ENCODE measurements around the gene PSMG3.

PSMG3 gene

DNA sequence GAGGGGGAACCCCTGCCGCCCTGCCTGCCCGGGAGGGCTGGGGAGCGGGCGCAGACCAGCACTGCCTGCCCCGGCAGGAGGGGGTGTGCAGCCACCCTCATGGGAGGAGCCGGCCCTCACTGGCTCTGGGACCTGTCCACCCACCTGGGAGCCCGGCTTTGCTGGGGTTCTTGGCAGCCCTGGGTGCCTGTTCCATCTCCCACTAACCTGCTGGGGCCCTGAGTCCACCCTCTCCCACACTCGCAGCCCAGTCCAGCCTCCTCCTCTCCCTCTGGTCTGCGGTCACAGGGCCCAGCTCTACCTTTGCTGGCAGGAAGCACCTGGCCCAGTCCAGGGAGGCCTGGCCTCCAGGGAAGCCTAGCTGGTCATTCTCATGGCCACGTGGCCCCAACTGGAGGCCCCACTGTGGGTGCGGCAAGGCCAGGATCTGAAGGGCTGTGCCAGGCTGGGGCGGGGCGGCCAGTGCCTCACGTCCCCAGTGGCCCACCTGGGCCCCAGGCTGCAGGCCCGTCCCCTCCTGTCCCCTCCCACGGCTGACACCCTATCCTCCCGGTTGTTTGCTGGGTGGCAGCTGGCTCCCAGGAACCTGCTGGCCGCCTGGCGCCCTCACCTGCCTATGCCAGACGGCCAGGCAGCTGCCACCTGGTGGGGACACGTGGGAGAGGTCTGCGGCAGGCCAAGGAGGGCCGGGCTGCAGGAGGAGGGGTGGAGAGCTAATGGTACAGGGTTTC, 13.9 kb downstream of the PSMG3 start, which contains the start of gene TMEM184A (continued):
- TF ChIP-seq, protein P1, sequence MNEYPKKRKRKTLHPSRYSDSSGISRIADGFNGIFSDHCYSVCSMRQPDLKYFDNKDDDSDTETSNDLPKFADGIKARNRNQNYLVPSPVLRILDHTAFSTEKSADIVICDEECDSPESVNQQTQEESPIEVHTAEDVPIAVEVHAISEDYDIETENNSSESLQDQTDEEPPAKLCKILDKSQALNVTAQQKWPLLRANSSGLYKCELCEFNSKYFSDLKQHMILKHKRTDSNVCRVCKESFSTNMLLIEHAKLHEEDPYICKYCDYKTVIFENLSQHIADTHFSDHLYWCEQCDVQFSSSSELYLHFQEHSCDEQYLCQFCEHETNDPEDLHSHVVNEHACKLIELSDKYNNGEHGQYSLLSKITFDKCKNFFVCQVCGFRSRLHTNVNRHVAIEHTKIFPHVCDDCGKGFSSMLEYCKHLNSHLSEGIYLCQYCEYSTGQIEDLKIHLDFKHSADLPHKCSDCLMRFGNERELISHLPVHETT (tag by site-specific recombination; IDR thresholded peaks at IDR 0.05): no peak
- TF ChIP-seq ZNF510 (tag by site-specific recombination; IDR thresholded peaks at IDR 0.05; ENCODE audit: insufficient replicate concordance): no peak
- TF ChIP-seq GLIS2 (tag by site-specific recombination; IDR thresholded peaks at IDR 0.05): 0 out of 2 replicates have a peak, but pooled peaks have one; percentile 26
- no peak for TF ChIP-seq ZNF596 (tag by site-specific recombination; IDR thresholded peaks at IDR 0.05)
- TF ChIP-seq, protein P2, sequence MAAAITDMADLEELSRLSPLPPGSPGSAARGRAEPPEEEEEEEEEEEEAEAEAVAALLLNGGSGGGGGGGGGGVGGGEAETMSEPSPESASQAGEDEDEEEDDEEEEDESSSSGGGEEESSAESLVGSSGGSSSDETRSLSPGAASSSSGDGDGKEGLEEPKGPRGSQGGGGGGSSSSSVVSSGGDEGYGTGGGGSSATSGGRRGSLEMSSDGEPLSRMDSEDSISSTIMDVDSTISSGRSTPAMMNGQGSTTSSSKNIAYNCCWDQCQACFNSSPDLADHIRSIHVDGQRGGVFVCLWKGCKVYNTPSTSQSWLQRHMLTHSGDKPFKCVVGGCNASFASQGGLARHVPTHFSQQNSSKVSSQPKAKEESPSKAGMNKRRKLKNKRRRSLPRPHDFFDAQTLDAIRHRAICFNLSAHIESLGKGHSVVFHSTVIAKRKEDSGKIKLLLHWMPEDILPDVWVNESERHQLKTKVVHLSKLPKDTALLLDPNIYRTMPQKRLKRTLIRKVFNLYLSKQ (tag by site-specific recombination; IDR thresholded peaks at IDR 0.05; ENCODE audit: borderline replicate concordance): no peak
- TF ChIP-seq, protein P3, sequence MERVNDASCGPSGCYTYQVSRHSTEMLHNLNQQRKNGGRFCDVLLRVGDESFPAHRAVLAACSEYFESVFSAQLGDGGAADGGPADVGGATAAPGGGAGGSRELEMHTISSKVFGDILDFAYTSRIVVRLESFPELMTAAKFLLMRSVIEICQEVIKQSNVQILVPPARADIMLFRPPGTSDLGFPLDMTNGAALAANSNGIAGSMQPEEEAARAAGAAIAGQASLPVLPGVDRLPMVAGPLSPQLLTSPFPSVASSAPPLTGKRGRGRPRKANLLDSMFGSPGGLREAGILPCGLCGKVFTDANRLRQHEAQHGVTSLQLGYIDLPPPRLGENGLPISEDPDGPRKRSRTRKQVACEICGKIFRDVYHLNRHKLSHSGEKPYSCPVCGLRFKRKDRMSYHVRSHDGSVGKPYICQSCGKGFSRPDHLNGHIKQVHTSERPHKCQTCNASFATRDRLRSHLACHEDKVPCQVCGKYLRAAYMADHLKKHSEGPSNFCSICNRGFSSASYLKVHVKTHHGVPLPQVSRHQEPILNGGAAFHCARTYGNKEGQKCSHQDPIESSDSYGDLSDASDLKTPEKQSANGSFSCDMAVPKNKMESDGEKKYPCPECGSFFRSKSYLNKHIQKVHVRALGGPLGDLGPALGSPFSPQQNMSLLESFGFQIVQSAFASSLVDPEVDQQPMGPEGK (tag by site-specific recombination; IDR thresholded peaks at IDR 0.05): peak; percentile 65
- no peak for TF ChIP-seq ZSCAN16 (tag by site-specific recombination; IDR thresholded peaks at IDR 0.05)
- 0 out of 2 replicates have a peak, but pooled peaks have one; percentile 26 for TF ChIP-seq ZNF777 (tag by site-specific recombination; IDR thresholded peaks at IDR 0.05; ENCODE audit: borderline replicate concordance)
- 0 out of 2 replicates have a peak, but pooled peaks have one; percentile 0 for TF ChIP-seq ZNF423 (tag by site-specific recombination; IDR thresholded peaks at IDR 0.05)
- no peak for TF ChIP-seq HOXA7 (CRISPR knock-in tag; IDR thresholded peaks at IDR 0.05; ENCODE audit: borderline replicate concordance)
- TF ChIP-seq SP3 (tag by site-specific recombination; IDR thresholded peaks at IDR 0.05): peak; percentile 31
- TF ChIP-seq, protein P4, sequence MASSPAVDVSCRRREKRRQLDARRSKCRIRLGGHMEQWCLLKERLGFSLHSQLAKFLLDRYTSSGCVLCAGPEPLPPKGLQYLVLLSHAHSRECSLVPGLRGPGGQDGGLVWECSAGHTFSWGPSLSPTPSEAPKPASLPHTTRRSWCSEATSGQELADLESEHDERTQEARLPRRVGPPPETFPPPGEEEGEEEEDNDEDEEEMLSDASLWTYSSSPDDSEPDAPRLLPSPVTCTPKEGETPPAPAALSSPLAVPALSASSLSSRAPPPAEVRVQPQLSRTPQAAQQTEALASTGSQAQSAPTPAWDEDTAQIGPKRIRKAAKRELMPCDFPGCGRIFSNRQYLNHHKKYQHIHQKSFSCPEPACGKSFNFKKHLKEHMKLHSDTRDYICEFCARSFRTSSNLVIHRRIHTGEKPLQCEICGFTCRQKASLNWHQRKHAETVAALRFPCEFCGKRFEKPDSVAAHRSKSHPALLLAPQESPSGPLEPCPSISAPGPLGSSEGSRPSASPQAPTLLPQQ (tag by site-specific recombination; IDR thresholded peaks at IDR 0.05): no peak
- TF ChIP-seq ZNF239 (tag by site-specific recombination; IDR thresholded peaks at IDR 0.05): no peak
- TF ChIP-seq ZNF529 (tag by site-specific recombination; IDR thresholded peaks at IDR 0.05; ENCODE audit: insufficient replicate concordance): no peak
- TF ChIP-seq RBAK (tag by site-specific recombination; IDR thresholded peaks at IDR 0.05): no peak
- TF ChIP-seq, protein P5, sequence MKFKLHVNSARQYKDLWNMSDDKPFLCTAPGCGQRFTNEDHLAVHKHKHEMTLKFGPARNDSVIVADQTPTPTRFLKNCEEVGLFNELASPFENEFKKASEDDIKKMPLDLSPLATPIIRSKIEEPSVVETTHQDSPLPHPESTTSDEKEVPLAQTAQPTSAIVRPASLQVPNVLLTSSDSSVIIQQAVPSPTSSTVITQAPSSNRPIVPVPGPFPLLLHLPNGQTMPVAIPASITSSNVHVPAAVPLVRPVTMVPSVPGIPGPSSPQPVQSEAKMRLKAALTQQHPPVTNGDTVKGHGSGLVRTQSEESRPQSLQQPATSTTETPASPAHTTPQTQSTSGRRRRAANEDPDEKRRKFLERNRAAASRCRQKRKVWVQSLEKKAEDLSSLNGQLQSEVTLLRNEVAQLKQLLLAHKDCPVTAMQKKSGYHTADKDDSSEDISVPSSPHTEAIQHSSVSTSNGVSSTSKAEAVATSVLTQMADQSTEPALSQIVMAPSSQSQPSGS (tag by site-specific recombination; IDR thresholded peaks at IDR 0.05; ENCODE audit: low read depth): no peak
- TF ChIP-seq ZBTB20 (tag by site-specific recombination; IDR thresholded peaks at IDR 0.05): peak; percentile 8; the same call in 1 of the 2 replicates
- peak; percentile 79 for TF ChIP-seq ZNF10 (tag by site-specific recombination; IDR thresholded peaks at IDR 0.05)
- TF ChIP-seq, protein P6, sequence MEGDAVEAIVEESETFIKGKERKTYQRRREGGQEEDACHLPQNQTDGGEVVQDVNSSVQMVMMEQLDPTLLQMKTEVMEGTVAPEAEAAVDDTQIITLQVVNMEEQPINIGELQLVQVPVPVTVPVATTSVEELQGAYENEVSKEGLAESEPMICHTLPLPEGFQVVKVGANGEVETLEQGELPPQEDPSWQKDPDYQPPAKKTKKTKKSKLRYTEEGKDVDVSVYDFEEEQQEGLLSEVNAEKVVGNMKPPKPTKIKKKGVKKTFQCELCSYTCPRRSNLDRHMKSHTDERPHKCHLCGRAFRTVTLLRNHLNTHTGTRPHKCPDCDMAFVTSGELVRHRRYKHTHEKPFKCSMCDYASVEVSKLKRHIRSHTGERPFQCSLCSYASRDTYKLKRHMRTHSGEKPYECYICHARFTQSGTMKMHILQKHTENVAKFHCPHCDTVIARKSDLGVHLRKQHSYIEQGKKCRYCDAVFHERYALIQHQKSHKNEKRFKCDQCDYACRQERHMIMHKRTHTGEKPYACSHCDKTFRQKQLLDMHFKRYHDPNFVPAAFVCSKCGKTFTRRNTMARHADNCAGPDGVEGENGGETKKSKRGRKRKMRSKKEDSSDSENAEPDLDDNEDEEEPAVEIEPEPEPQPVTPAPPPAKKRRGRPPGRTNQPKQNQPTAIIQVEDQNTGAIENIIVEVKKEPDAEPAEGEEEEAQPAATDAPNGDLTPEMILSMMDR (tag by site-specific recombination; IDR thresholded peaks at IDR 0.05): peak; percentile 90
- no peak for TF ChIP-seq ZNF521 (tag by site-specific recombination; IDR thresholded peaks at IDR 0.05)
- no peak for TF ChIP-seq ZNF837 (tag by site-specific recombination; IDR thresholded peaks at IDR 0.05)
- no peak for TF ChIP-seq ZNF24 (tag by site-specific recombination; IDR thresholded peaks at IDR 0.05)
- TF ChIP-seq ZNF248 (tag by site-specific recombination; IDR thresholded peaks at IDR 0.05): no peak
- TF ChIP-seq, protein P7, sequence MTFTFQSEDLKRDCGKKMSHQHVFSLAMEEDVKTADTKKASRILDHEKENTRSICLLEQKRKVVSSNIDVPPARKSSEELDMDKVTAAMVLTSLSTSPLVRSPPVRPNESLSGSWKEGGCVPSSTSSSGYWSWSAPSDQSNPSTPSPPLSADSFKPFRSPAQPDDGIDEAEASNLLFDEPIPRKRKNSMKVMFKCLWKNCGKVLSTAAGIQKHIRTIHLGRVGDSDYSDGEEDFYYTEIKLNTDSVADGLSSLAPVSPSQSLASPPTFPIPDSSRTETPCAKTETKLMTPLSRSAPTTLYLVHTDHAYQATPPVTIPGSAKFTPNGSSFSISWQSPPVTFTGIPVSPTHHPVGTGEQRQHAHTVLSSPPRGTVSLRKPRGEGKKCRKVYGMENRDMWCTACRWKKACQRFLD (tag by site-specific recombination; IDR thresholded peaks at IDR 0.05): no peak
- TF ChIP-seq ZNF747 (tag by site-specific recombination; IDR thresholded peaks at IDR 0.05): no peak
- TF ChIP-seq, protein P8, sequence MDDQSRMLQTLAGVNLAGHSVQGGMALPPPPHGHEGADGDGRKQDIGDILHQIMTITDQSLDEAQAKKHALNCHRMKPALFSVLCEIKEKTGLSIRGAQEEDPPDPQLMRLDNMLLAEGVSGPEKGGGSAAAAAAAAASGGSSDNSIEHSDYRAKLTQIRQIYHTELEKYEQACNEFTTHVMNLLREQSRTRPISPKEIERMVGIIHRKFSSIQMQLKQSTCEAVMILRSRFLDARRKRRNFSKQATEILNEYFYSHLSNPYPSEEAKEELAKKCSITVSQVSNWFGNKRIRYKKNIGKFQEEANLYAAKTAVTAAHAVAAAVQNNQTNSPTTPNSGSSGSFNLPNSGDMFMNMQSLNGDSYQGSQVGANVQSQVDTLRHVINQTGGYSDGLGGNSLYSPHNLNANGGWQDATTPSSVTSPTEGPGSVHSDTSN (CRISPR knock-in tag; IDR thresholded peaks at IDR 0.05): no peak
- TF ChIP-seq WT1 (tag by site-specific recombination; IDR thresholded peaks at IDR 0.05): no peak
- no peak for TF ChIP-seq ZNF19 (tag by site-specific recombination; IDR thresholded peaks at IDR 0.05; ENCODE audit: low read depth)

All from HEK293 (cell line).